Epidermal melanocyte (primary cell): Measurements from ENCODE around the gene STAG3.
"Not testable (repeated sequence)": the region's sequence is repeated elsewhere in the genome, so short reads cannot be mapped to it uniquely, and the experiment has no call there.

Experiments
- DNase-seq: peaks from one replicate; pipeline ENCODE4 v3.0.0; 2011; ENCODE audit warnings: low spot score; ENCODE audit not compliant: insufficient read length

The STAG3 gene

DNA sequence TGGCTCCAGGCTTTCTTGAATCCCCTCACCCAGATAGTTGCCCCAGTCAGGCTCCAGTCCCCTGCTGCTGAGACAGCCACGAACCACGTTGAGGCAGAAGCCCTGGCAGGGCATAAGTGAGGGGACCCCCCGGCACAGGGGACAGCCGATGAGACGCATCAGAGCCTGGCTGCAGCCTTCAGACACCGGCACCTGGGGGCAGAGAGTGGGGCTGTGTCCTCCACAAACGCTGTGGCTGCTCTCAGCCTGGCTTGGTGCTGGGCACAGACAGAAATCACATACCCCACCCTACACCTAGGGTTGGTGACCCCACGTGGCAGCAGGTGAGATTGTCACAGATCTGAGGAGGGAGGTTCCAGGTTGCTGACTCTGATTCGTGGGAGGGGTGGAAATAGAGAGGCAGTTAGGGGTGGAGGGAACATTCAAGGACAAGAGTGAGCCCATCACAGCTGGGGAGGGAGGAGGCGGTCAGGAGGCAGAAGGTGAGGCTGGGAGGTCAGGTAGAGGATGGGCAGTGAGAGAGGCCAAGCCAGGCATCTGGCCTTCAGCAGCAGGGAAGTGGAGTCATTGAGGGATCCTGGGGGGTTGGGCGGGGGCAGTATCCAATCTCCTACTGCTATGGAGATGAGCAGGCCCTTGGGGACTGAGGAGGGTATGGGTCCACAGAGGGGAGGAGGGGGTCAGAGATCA, 3.8 kb upstream of the STAG3 start:
- DNase-seq, result no peak

GRCh38 chr7:100174582-100174981, 3.1 kb upstream of the STAG3 start:
- DNase-seq, result no peak

DNA sequence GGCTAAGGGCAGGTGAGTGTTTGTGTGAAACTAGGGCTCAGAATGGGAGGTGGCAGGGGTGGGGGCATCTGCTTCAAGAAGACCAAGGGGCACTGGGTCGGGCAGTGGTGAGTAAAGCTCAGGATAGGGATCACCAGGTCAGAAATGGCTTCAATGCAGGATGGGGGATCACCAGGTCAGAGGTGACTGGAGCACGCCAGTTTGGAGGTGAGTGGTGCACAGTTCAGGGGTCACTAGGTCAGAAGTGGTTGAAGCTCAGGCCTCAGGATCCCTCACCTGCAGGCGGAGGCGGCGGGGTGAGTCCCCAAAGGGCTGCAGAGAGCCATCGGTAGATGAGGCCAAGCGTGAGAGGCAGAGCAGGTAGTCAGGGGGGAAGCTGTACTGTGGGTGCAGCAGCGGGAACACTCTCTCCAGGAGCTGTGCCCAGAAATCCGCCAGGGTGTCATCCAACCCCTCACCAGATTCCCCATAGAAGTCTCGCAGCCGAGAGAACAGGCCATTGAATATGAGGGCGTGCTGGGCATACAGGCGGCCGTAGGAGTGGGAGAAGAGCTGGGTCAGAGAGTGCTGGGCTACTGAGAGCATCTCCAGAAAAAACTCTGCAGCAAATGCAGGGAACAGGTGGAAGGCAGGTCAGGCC, 2.3 kb upstream of the STAG3 start:
- DNase-seq, result no peak

DNA sequence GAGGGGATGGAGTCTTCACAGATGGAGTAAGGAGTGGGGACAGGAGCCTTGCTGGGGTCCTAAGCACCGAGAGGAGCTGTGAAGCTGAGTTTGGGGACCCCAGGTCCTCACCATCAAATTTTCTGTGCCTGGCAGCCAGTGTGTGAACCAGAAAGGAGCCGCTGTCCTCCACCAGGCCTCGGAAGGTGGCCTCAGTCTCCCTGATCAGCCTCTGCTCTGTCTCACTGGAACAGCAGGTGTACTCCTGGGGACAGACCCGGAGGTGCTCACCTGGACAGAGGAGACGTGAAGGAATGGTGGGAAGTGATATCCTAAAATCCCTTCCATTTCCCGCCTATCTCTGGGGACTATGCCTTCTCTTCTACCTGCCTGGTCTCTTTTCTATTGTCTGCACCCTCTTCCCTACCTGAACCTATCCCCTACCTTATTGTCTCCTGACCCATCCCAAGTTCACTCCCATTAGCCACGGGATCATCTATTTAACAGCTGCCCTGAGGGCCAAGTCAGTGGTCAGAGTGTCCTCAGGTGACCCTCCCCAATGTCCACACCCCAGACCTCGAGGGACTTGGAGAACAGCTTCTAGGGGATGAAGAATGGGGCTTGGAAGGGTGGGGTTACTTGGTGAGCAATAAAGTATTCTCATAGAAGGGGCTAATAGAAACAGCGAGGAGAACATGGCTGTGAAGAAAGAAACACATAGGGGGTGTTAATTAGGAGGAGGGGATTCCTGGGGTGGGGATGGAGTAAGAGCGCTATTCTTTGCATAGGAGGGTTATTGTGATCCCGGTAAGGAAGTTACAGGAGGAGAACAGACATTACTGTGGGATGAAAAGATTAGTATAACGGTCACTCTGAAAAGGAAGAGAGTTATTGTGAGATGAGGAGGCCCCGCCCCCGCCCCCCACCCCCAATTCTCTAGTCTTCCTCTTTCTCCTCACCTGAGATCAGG, 1.3 kb upstream of the STAG3 start:
- DNase-seq, result no peak

DNA sequence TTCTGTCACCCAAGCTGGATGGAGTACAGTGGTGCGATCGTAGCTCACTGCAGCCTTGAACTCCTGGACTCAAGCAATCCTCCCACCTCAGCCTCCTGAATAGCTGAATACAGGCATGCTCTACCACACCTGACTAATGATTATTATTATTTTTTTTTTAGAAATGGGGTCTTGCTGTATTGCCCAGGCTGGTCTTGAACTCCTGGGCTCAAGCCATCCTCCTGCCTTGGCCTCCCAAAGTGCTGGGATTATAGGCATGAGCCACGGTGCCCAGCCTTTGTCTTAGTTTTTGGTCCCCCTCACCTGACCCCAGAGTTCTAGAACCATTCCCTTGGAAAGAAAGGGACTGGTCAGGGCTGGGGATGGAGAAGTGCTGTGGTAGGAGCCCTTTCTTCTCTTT, 2.4 kb downstream of the STAG3 start:
- not testable (repeated sequence) for DNase-seq

DNA sequence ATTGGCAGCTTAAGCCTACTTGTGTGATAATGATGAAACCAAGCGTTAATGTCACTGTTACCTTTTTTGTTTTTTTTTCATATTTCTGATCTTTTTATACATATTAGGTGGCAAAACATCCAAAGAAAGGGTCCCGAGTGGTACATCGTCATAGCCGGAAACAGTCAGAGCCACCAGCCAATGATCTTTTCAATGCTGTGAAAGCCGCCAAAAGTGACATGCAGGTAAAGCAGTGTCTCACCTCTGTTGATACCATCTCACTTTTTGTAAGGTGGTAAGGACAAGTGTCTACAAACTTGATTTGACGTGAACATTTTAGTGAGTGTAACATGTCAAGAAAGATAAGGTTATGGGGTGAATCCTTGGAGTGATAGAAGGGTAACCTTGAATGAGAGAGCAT, 4.9 kb downstream of the STAG3 start:
- DNase-seq, result not testable (repeated sequence)

DNA sequence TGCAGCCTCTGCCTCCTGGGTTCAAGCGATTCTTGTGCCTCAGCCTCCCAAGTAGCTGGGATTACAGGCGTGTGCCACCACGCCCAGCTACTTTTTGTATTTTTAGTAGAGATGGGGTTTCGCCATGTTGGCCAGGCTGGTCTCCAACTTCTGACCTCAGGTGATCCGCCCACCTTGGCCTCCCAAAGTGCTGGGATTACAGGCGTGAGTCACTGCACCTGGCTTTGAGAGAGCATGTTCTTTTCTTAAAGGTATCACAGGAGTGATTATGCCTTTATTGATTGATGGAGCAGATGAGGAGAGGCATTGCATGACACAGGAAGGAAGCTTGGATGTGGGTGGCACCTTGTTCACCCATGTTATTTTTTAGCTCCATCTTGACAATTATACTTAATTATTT, 5.4 kb downstream of the STAG3 start:
- not testable (repeated sequence) for DNase-seq

DNA sequence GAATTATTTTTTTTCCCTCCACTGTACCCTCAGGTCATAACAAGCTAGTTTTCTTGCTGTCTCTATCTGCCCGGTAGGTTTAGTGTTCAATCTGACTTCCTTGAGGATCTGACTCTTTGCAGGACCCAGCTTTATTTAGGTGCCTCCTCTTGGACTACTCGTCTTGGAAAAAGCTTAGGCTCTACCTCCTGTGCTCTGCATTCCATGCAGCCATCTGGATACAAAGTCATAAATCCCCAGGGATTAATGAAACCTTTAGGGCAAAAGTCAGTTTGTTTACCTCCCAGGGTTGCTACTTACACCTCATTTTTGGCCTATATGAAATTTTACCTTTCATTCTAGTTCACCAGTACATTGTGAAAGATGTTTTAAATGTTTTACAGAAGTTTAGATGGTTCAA, 8.0 kb downstream of the STAG3 start:
- no peak for DNase-seq

GRCh38 chr7:100189061-100189460, 11.3 kb downstream of the STAG3 start:
- DNase-seq, result no peak

DNA sequence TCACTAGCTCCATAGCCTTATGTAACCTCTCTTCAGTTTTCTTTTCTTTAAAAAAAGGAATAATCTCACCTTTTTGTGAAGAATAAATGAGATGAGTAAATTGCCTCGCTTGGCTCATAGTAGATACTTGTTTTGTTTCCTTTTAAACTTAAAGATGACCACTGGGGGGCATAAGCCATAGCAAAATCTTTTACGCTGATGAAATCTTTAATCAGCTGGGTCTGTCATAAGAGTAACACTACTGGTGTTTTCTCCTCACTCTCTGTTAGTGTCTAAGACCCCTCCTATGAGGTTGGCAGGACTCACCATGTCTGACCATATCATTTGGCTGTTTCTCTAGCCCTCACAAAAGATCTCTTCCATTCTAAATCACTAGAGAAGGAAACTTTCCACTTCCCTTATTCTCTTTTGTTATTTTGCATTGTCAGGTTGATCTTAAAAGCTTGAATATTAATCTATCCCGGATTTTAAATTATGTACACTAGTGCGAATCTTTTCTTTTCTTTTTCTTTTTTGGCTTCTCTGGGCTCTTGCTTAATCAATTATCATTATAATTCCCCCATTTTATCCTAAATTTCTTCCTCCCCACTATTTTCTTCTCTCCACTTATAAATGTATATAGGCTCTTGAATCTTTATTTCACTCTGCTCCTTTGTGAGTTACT, 12.5 kb downstream of the STAG3 start:
- no peak for DNase-seq

DNA sequence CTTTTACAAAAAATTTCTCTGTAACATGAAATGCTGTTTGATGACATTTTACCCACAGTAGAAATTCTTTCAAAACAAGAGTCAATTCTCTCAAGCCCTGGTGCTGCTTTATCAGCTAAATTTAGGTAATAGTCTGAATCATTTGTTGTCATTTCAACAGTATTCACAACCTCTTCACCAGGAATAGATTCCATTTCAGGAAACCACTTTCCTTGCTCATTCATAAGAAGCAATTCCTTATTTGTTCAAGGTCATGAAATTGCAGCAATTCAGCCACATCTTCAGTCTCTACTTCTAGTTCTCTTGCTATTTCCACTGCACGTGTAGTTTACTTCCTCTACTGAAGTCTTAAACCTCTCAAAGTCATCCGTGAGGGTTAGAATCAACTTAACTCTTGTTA, 14.1 kb downstream of the STAG3 start:
- DNase-seq, result no peak

DNA sequence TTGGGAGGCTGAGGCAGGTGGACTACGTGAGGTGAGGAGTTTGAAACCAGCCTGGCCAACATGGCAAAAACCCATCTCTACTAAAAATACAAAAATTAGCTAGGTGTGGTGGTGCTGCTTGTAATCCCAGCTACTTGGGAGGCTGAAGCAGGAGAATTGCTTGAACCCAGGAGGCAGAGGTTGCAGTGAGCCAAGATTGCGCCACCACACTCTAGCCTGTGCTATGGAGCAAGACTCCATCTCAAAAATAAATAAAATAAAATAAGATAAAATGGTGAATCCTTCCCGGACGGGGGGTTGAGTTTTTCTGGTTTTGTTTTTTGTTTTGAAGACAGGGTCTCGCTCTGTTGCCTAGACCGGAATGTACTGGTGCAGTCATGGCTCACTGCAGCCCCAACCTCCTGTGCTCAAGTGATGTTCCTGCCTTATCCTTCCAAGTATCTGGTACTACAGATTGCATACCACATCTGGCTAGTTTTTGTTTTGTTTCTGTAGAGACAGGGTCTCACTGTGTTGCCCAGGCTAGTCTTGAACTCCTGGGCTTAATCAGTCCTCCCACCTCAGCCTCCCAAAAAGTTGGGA, 14.7 kb downstream of the STAG3 start:
- DNase-seq, result not testable (repeated sequence)

GRCh38 chr7:100192969-100193368, 15.3 kb downstream of the STAG3 start:
- DNase-seq, result no peak

- no peak for DNase-seq
Measured at GRCh38 chr7:100195222-100195621, 17.5 kb downstream of the STAG3 start.

DNA sequence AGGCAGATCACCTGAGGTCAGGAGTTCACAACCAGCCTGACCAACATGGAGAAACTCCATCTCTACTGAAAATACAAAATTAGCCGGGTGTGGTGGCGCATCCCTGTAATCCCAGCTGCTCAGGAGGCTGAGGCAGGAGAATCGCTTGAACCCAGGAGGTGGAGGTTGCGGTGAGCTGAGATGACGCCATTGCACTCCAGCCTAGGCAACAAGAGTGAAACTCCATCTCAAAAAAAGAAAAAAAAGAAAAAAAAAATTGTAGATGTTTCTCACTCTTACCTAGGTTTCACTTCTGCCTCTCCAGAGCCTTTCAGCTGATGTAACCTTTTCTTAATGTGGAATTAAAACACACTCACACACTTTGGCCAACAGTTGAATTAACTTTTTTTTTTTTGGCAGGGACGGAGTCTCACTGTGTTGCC, 18.2 kb downstream of the STAG3 start:
- not testable (repeated sequence) for DNase-seq

DNA sequence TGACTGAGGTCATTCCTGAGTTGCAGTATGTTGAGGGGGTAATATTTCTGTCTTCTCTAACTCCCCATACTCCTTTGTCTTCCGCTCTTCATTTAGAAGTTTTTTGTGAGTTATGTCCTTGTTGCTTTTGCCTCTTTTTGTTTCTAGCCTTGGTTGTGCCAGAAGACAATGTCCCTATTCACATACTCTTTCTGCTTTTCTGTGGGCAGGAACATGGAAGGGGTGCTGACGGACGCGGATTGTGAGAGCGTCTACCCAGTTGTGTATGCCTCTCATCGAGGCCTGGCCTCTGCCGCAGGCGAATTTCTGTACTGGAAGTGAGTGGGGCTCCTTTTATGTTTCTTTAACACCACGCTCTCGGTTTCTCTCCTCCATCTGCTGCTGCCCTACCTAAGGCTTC, 20.5 kb downstream of the STAG3 start:
- DNase-seq, result peak; percentile 36

DNA sequence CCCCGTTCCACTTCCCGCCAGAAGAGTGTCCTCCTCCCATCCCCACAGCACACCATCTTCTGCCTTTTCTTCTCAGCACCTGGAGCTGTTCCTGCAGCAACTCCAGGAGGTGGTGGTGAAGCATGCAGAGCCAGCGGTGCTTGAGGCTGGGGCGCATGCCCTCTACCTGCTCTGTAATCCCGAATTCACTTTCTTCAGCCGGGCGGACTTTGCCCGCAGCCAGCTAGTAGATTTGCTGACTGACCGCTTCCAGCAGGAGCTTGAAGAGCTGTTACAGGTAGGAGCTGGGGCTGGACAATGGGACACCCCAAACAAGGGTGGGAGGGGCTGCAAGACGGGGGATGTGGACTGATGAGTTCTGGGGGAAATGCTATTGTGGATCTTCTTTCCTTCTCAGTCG, 23.0 kb downstream of the STAG3 start:
- no peak for DNase-seq

DNA sequence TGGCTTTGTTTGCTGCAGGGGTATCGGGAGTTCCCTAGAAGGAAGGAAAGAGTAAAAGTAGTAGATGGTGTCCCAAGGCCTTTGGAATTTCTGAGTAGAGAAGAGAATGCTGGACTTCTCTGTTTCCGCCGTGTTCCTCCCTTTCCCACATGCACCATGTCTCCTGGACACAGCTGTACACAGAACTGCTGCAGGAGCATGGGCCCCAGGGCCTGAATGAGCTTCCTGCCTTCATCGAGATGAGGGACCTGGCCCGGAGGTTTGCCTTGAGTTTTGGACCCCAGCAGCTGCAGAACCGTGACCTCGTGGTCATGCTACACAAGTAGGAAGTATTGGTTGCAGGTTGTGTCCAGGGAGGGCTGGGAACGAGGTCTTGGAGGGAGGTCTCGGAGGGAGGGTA, 26.7 kb downstream of the STAG3 start:
- DNase-seq, result no peak

DNA sequence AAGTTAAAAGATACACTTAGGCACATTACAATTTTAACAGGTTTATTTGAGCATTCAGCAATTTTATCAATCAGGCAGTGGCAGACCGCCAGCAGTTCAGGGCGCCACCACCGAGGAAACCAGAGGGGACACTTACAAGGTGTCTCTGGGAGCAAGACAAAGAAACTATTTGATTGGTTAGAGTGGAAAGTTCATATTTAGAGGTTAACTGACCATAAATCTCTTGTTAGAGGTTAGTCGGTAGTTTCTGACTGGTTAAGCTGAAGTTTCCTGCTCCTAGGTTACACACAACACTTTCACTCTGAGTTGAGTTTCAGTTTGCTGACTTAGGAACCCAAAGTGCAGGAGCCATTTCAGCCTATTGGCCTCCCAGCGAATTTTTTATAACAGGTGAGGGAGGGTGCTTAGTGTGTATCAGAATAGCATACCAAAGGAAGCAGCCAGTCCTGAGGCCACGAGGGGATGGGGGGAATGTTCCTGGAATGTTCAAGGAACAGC, 31.2 kb downstream of the STAG3 start:
- DNase-seq, result no peak

DNA sequence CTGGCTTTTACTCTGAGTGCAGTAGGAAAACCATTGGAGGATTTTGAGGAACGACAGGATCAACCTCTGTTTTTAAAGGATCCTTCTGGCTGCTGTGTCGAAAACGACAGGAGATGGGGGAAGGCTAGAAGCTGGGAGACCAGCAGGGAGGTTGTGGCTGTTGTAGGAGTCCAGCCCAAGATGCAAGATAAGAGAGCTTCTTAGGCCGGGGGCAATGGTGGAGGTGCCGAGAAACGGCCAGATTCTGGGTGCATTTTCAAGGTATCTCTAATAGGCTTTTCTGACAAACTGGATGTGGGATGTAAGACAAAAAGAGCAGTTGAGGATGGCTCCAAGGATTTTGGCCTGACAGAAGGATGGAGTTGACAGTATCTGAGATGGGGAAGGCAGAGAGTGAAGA, 31.8 kb downstream of the STAG3 start:
- DNase-seq, result no peak

- no peak for DNase-seq
Measured at GRCh38 chr7:100210805-100211204, 33.1 kb downstream of the STAG3 start.
